DND-41 (cell line): Measurements from ENCODE around the gene PDZRN4.

Experiments
- EZH2 ChIP-seq: IDR thresholded peaks from 3 replicates; pipeline ENCODE4 v1.6.1; 2012; ENCODE audit warnings: borderline replicate concordance, low read depth, mild to moderate bottlenecking, moderate library complexity, low read length, inconsistent platforms; ENCODE audit not compliant: severe bottlenecking
- TF ChIP-seq, protein P1 (sequence below): IDR thresholded peaks from 2 replicates; pipeline ENCODE4 v1.5.1; 2012; ENCODE audit warnings: borderline replicate concordance, low read length, moderate library complexity, mild to moderate bottlenecking; ENCODE audit not compliant: poor library complexity, severe bottlenecking; ENCODE audit errors: extremely low read depth

DNA sequence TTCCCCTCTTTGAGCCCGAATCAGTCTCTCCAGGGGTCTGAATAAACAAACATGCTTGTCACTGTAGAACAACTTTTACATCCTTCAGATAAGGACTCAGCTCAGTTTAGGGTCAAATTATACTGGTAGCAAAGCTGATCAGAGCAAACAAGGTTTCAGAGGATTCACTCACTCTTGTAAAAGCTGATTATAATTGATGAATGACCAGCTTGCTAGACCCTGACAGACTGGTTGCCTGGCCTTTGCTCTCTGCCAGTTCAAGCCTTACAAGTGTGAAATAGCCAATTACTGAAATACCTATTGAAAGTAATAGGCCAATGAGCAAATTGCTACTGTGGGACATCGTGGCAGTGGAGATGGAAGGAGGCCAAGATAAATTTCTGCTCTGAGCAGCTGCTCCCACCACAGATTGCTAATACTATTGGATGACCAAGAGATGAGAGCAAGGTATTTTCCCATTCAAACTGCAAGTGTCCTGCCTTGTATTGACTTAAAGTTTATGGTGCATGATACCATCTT, 177.6 kb downstream of the PDZRN4 start:
- TF ChIP-seq, protein P1, sequence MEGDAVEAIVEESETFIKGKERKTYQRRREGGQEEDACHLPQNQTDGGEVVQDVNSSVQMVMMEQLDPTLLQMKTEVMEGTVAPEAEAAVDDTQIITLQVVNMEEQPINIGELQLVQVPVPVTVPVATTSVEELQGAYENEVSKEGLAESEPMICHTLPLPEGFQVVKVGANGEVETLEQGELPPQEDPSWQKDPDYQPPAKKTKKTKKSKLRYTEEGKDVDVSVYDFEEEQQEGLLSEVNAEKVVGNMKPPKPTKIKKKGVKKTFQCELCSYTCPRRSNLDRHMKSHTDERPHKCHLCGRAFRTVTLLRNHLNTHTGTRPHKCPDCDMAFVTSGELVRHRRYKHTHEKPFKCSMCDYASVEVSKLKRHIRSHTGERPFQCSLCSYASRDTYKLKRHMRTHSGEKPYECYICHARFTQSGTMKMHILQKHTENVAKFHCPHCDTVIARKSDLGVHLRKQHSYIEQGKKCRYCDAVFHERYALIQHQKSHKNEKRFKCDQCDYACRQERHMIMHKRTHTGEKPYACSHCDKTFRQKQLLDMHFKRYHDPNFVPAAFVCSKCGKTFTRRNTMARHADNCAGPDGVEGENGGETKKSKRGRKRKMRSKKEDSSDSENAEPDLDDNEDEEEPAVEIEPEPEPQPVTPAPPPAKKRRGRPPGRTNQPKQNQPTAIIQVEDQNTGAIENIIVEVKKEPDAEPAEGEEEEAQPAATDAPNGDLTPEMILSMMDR: no peak
- no peak for TF ChIP-seq EZH2
